Gastroesophageal sphincter (tissue), 3 donors: Measurements from ENCODE around the gene APOC4.

ENCODE experiments used
- CTCF ChIP-seq, 4 experiments: fragments of 200-600 bp in 2 of 4; fragments of 450-650 bp in 2 of 4; sonication (generic) in 1 of 4; IDR thresholded peaks; one replicate each; pipeline ENCODE4 v1.5.1; 2017 to 2019; ENCODE audit warnings: antibody characterized with exemption in 4 of 4, mild to moderate bottlenecking in 2 of 4, moderate library complexity in 2 of 4
- POLR2A ChIP-seq, 2 donors: fragments of 450-650 bp; IDR thresholded peaks; one replicate each; pipeline ENCODE4 v1.6.1; 2017; ENCODE audit warnings: antibody characterized with exemption in 2 of 2, mild to moderate bottlenecking in 2 of 2, moderate library complexity in 1 of 2

DNA sequence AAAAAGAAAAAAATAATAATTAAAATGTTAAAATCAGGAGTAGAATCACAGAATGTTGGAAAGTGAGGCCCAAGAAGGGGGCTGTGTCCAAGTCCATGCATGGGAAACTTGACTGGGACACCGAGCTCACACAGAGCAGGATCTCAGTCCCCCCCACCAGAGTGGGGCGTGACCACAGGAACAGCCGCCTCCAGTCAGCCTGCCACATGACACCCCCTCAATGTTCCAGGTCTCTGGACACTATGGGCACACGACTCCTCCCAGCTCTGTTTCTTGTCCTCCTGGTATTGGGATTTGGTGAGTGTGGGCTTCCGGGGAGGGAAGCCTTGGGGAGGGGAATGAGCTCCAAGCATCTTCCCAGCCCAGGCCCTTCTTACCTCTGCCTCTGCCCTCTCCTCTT is 6.2 kb downstream of the APOC4 start:
- TF ChIP-seq CTCF (IDR thresholded peaks at IDR 0.05) (no peak), POLR2A (IDR thresholded peaks at IDR 0.05) (no peak)
